ENCODE results near the gene MAML1.
"Not testable (repeated sequence)": the region's sequence is repeated elsewhere in the genome, so short reads cannot be mapped to it uniquely, and the experiment has no call there.

- TF ChIP-seq, protein P1, sequence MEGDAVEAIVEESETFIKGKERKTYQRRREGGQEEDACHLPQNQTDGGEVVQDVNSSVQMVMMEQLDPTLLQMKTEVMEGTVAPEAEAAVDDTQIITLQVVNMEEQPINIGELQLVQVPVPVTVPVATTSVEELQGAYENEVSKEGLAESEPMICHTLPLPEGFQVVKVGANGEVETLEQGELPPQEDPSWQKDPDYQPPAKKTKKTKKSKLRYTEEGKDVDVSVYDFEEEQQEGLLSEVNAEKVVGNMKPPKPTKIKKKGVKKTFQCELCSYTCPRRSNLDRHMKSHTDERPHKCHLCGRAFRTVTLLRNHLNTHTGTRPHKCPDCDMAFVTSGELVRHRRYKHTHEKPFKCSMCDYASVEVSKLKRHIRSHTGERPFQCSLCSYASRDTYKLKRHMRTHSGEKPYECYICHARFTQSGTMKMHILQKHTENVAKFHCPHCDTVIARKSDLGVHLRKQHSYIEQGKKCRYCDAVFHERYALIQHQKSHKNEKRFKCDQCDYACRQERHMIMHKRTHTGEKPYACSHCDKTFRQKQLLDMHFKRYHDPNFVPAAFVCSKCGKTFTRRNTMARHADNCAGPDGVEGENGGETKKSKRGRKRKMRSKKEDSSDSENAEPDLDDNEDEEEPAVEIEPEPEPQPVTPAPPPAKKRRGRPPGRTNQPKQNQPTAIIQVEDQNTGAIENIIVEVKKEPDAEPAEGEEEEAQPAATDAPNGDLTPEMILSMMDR (conservative IDR thresholded peaks at IDR 0.05; ENCODE audit: low read length) = not testable (repeated sequence)
- TF ChIP-seq EZH2phosphoT487 (IDR thresholded peaks at IDR 0.05; ENCODE audit: borderline replicate concordance) = not testable (repeated sequence)
Observed at GRCh38 chr5:179689212-179689611, 43.4 kb upstream of the MAML1 start.

All from Loucy (cell line).